ENCODE results near the gene ADGRV1.

- TF ChIP-seq CTCF (IDR thresholded peaks at IDR 0.05) (no peak), POLR2A (IDR thresholded peaks at IDR 0.05) (no peak)
Measured at GRCh38 chr5:91188755-91189154, 630.2 kb downstream of the ADGRV1 start.
